Fibroblast of lung (primary cell): ENCODE data around the gene REV1. TPM values are rescaled to one million over a fixed set of nuclear protein-coding genes. Genes with fewer than 3 reads are reported as not detected.

Source experiments
- DNase-seq, 2 donors: peaks; one replicate each; pipeline versions ENCODE4 v3.0.0 to v3.0.0-alpha.2; 2010; ENCODE audit warnings: low read depth in 2 of 2
- H2AFZ ChIP-seq: 2 replicates; pipeline ENCODE4 v1.5.1; 2012; ENCODE audit warnings: low read length, control low read depth, inconsistent platforms
- H3K27ac ChIP-seq: 2 replicates; pipeline ENCODE4 v1.5.1; 2011; ENCODE audit warnings: low read length, control low read depth; ENCODE audit not compliant: insufficient read depth
- H3K27me3 ChIP-seq: 2 replicates; pipeline ENCODE4 v1.5.1; 2011; ENCODE audit warnings: mild to moderate bottlenecking, low read length; ENCODE audit not compliant: control insufficient read depth, insufficient read depth
- H3K36me3 ChIP-seq: 2 replicates; pipeline ENCODE4 v1.5.1; 2011; ENCODE audit warnings: low read length; ENCODE audit not compliant: control insufficient read depth, insufficient read depth
- H3K4me1 ChIP-seq: 2 replicates; pipeline ENCODE4 v1.5.1; 2011; ENCODE audit warnings: low read length; ENCODE audit not compliant: control insufficient read depth, insufficient read depth; ENCODE audit errors: extremely low read depth
- H3K4me2 ChIP-seq: 2 replicates; pipeline ENCODE4 v1.5.1; 2011; ENCODE audit warnings: low read length, control low read depth; ENCODE audit not compliant: insufficient read depth; ENCODE audit errors: extremely low read depth
- H3K4me3 ChIP-seq, 4 experiments: fragments of 200-600 bp in 1 of 4; sonication (generic) in 1 of 4; replicated peaks in 1 of 4; 2 replicates each; pipeline ENCODE4 v1.5.1; 2011 to 2016; ENCODE audit warnings: low read length in 4 of 4, low read depth in 3 of 4, mild to moderate bottlenecking in 3 of 4, control low read depth in 2 of 4, inconsistent platforms in 1 of 4, mixed read lengths in 1 of 4; ENCODE audit not compliant: insufficient read depth in 1 of 4; ENCODE audit errors: control extremely low read depth in 1 of 4
- H3K79me2 ChIP-seq: 2 replicates; pipeline ENCODE4 v1.5.1; 2012; ENCODE audit warnings: mild to moderate bottlenecking, low read length, inconsistent platforms; ENCODE audit not compliant: control insufficient read depth, insufficient read depth
- H3K9ac ChIP-seq: 2 replicates; pipeline ENCODE4 v1.5.1; 2011; ENCODE audit warnings: mild to moderate bottlenecking, low read length, control low read depth; ENCODE audit not compliant: insufficient read depth
- H3K9me3 ChIP-seq: 2 replicates; pipeline ENCODE4 v1.5.1; 2012; ENCODE audit warnings: low read depth, low read length; ENCODE audit not compliant: control insufficient read depth, insufficient read depth
- H4K20me1 ChIP-seq: 2 replicates; pipeline ENCODE4 v1.5.1; 2011; ENCODE audit warnings: low read length; ENCODE audit not compliant: control insufficient read depth, insufficient read depth; ENCODE audit errors: extremely low read depth
- CTCF ChIP-seq, 2 donors: IDR thresholded peaks in 1 of 2; conservative IDR thresholded peaks in 1 of 2; 1 replicate in 1 of 2; 2 replicates in 1 of 2; pipeline ENCODE4 v1.5.1; 2011 to 2012; ENCODE audit warnings: low read length in 2 of 2, control low read depth in 1 of 2, inconsistent platforms in 1 of 2, low read depth in 1 of 2, mild to moderate bottlenecking in 1 of 2
- EZH2 ChIP-seq: IDR thresholded peaks from 2 replicates; pipeline ENCODE4 v1.5.1; 2012; ENCODE audit warnings: low read length, control low read depth, mild to moderate bottlenecking; ENCODE audit errors: missing control alignments
- polyA plus RNA-seq, 2 donors: library from polyadenylated mRNA; depleted of rRNA in 1 of 2; stranded (reverse) in 1 of 2; unstranded in 1 of 2; fragments of >200 nt; gene quantifications; 2 replicates each; pipeline ENCODE4 v1.2.1, GENCODE V29; 2011 to 2012; ENCODE audit warnings: missing spikeins in 1 of 2
- total RNA-seq: library from RNA; depleted of rRNA; stranded (reverse); fragments of >200 nt; gene quantifications from 2 replicates; pipeline ENCODE4 v1.2.1, GENCODE V29; 2014

The REV1 gene
- total and polyA plus RNA-seq, 2 donors (not counting 1 experiment from before 2014, with no cell fraction given) = 19.3 to 39.3 TPM

GRCh38 chr2:99469394-99469793 is 20.4 kb downstream of the REV1 start:
- no peak overlapping the region for H3K9ac ChIP-seq
- no peak for DNase-seq
- H3K27ac ChIP-seq = no peak overlapping the region
- H3K4me2 ChIP-seq = no peak overlapping the region
- no peaks in the 10 kb centered on the region for H3K36me3 ChIP-seq
- no peak for TF ChIP-seq EZH2
- TF ChIP-seq CTCF (conservative IDR thresholded peaks at IDR 0.05 in 1 of 2, IDR thresholded peaks at IDR 0.05 in 1 of 2; ENCODE audit: low read depth in 1 of 2, low read length in 2 of 2) = no peak
- H3K4me3 ChIP-seq = no peak overlapping the region
- peaks cover 34% of the 10 kb centered on the region for H3K79me2 ChIP-seq
- no peaks in the 10 kb centered on the region for H3K4me1 ChIP-seq
- no peaks in the 10 kb centered on the region for H4K20me1 ChIP-seq
- H3K27me3 ChIP-seq = no peaks in the 10 kb centered on the region
- no peaks in the 10 kb centered on the region for H3K9me3 ChIP-seq
- H2AFZ ChIP-seq = no peak overlapping the region

- no peaks in the 10 kb centered on the region for H3K36me3 ChIP-seq
- H2AFZ ChIP-seq = no peak overlapping the region
- no peak overlapping the region for H3K9ac ChIP-seq
- no peaks in the 10 kb centered on the region for H4K20me1 ChIP-seq
- H3K4me3 ChIP-seq = no peak overlapping the region
- peaks cover 27% of the 10 kb centered on the region for H3K79me2 ChIP-seq
- no peaks in the 10 kb centered on the region for H3K9me3 ChIP-seq
- H3K27ac ChIP-seq = no peak overlapping the region
- TF ChIP-seq EZH2 (no peak), CTCF (conservative IDR thresholded peaks at IDR 0.05 in 1 of 2, IDR thresholded peaks at IDR 0.05 in 1 of 2; ENCODE audit: low read depth in 1 of 2, low read length in 2 of 2) (no peak)
- H3K4me2 ChIP-seq = no peak overlapping the region
- H3K27me3 ChIP-seq = no peaks in the 10 kb centered on the region
- DNase-seq = peak in 1 of 2 donors; percentile 40
- no peaks in the 10 kb centered on the region for H3K4me1 ChIP-seq
Measured at GRCh38 chr2:99468155-99468554, 21.7 kb downstream of the REV1 start.

- no peaks in the 10 kb centered on the region for H3K27me3 ChIP-seq
- H3K4me3 ChIP-seq = no peak overlapping the region
- no peak for TF ChIP-seq CTCF (conservative IDR thresholded peaks at IDR 0.05 in 1 of 2, IDR thresholded peaks at IDR 0.05 in 1 of 2; ENCODE audit: low read depth in 1 of 2, low read length in 2 of 2)
- DNase-seq = no peak
- no peak overlapping the region for H3K27ac ChIP-seq
- H3K79me2 ChIP-seq = peaks cover 22% of the 10 kb centered on the region
- no peaks in the 10 kb centered on the region for H3K36me3 ChIP-seq
- no peak overlapping the region for H2AFZ ChIP-seq
- H3K9ac ChIP-seq = no peak overlapping the region
- no peaks in the 10 kb centered on the region for H3K4me1 ChIP-seq
- H3K4me2 ChIP-seq = no peak overlapping the region
- H3K9me3 ChIP-seq = no peaks in the 10 kb centered on the region
- H4K20me1 ChIP-seq = no peaks in the 10 kb centered on the region
Measured at GRCh38 chr2:99467390-99467789, 22.4 kb downstream of the REV1 start.
